Peyer's patch (tissue), 4 donors: ENCODE measurements around the gene VPS13C.

Source experiments
- CTCF ChIP-seq, 6 experiments: fragments of 450-650 bp in 4 of 6; fragments of 200-600 bp in 2 of 6; sonication (generic) in 1 of 6; IDR thresholded peaks; one replicate each; pipeline ENCODE4 v1.5.1; 2017 to 2019; ENCODE audit warnings: antibody characterized with exemption in 6 of 6, mild to moderate bottlenecking in 3 of 6, moderate library complexity in 1 of 6
- POLR2A ChIP-seq, 2 donors: fragments of 450-650 bp; IDR thresholded peaks; one replicate each; pipeline ENCODE4 v1.5.1; 2017; ENCODE audit warnings: antibody characterized with exemption in 2 of 2, mild to moderate bottlenecking in 2 of 2, moderate library complexity in 2 of 2

GRCh38 chr15:62069551-62069950 is 9.3 kb upstream of the VPS13C start:
- TF ChIP-seq CTCF (IDR thresholded peaks at IDR 0.05) (no peak), POLR2A (IDR thresholded peaks at IDR 0.05) (no peak)
